Chondrocyte (in vitro differentiated cells): ENCODE data around the gene MON1B. TPM values are rescaled to one million over a fixed set of nuclear protein-coding genes. Genes with fewer than 3 reads are reported as not detected.

ENCODE experiments used
- DNase-seq: peaks from one replicate; pipeline ENCODE4 v3.0.0; 2021; ENCODE audit warnings: mixed read lengths, low spot score
- H3K27ac Mint-ChIP-seq: one replicate; pipeline ENCODE4 v1.8.0; 2021; ENCODE audit warnings: mild to moderate bottlenecking, moderate library complexity, mixed read lengths; ENCODE audit not compliant: unreplicated experiment
- H3K27me3 Mint-ChIP-seq: 2 replicates; pipeline ENCODE4 v1.8.0; 2021; ENCODE audit warnings: low read depth, mixed read lengths
- H3K36me3 Mint-ChIP-seq: 2 replicates; pipeline ENCODE4 v1.8.0; 2021; ENCODE audit warnings: low read depth, mixed read lengths
- H3K4me1 Mint-ChIP-seq: 2 replicates; pipeline ENCODE4 v1.8.0; 2021; ENCODE audit warnings: low read depth, mild to moderate bottlenecking, mixed read lengths
- H3K4me3 Mint-ChIP-seq: one replicate; pipeline ENCODE4 v1.8.0; 2021; ENCODE audit warnings: mild to moderate bottlenecking, moderate library complexity, mixed read lengths; ENCODE audit not compliant: unreplicated experiment
- H3K9me3 Mint-ChIP-seq: 2 replicates; pipeline ENCODE4 v1.8.0; 2021; ENCODE audit warnings: low read depth, mixed read lengths
- total RNA-seq: library from RNA; stranded (reverse); gene quantifications from 3 replicates; pipeline ENCODE4 v1.2.1, GENCODE V29; 2021
- TF ChIP-seq, protein P1 (sequence below): fragments of 200-600 bp; sonication (generic); IDR thresholded peaks from 2 replicates; pipeline ENCODE4 v1.5.0; 2021; ENCODE audit warnings: antibody characterized with exemption, mild to moderate bottlenecking, moderate library complexity

Gene MON1B
- total RNA-seq, 1 donor from 2014 or later = 26.9 TPM

DNA sequence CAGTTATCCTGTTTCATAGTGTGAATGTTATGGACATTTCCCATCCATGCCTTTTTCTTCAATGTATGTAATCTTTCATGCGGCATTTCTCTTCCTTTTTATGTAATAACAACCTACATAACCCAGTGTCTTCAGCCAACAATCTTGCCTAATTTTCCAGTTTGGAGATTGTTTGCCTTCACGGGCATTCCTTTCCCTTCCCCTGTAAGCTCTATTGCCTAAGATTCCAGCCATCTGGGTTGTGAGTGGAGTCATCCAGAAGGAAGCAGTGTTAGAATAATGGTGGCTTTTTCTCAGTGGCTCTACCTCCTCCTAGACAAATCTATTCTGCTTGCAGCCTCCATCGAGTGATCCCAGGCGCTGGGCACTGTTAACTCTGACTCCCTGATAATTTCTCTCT is 30.5 kb downstream of the MON1B start:
- Mint-ChIP-seq H3K27me3 (peaks cover 1% of the 10 kb centered on the region), H3K9me3 (no peaks in the 10 kb centered on the region), H3K27ac (no peak overlapping the region), H3K4me3 (no peak overlapping the region), H3K4me1 (peaks cover 5% of the 10 kb centered on the region), H3K36me3 (no peaks in the 10 kb centered on the region)
- no peak for DNase-seq
- TF ChIP-seq, protein P1, sequence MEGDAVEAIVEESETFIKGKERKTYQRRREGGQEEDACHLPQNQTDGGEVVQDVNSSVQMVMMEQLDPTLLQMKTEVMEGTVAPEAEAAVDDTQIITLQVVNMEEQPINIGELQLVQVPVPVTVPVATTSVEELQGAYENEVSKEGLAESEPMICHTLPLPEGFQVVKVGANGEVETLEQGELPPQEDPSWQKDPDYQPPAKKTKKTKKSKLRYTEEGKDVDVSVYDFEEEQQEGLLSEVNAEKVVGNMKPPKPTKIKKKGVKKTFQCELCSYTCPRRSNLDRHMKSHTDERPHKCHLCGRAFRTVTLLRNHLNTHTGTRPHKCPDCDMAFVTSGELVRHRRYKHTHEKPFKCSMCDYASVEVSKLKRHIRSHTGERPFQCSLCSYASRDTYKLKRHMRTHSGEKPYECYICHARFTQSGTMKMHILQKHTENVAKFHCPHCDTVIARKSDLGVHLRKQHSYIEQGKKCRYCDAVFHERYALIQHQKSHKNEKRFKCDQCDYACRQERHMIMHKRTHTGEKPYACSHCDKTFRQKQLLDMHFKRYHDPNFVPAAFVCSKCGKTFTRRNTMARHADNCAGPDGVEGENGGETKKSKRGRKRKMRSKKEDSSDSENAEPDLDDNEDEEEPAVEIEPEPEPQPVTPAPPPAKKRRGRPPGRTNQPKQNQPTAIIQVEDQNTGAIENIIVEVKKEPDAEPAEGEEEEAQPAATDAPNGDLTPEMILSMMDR = no peak

DNA sequence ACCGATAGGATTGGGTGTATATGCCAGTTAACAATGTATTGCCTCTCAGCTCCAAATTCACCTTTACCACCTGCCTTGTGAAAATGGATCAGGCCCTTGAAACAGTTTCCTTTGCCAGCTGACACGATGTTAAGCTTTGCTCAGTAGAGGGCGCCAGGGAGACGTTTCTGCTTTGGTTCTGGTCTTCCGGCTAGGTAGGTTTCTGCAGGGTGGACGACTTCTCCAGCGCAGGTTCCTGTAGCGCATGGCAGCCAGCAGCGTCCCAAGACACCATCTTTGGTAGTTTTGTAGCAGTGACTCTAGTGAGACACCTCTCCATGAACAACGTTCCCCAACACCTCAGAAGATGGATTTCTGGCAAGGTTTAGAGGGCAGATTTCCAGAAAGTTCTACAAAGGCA is 32.2 kb downstream of the MON1B start:
- no peak overlapping the region for H3K27ac Mint-ChIP-seq
- H3K27me3 Mint-ChIP-seq = peaks cover 10% of the 10 kb centered on the region
- no peak for DNase-seq
- H3K36me3 Mint-ChIP-seq = no peaks in the 10 kb centered on the region
- TF ChIP-seq, protein P1 = peak; percentile 61
- H3K9me3 Mint-ChIP-seq = no peaks in the 10 kb centered on the region
- peaks cover 5% of the 10 kb centered on the region for H3K4me1 Mint-ChIP-seq
- no peak overlapping the region for H3K4me3 Mint-ChIP-seq

DNA sequence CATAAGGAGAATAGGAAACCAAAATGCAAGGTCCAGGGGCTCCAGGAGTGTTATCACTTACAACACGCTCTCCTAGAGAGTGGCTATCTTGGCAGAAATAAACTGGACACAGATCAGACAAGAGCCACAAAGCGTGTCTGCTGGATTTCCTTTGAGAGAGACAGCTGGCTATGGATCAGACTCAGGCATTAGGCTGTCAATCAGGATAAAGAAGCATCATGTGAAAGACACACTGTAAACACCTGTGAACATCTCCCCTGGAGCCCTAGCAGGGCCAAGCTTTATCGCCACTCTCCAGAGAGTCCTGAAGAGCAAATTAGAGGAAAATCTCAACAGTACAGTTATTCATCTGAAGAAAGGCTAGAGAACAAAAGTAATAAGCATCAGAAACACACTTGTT is 34.2 kb downstream of the MON1B start:
- H3K27ac Mint-ChIP-seq = no peak overlapping the region
- H3K36me3 Mint-ChIP-seq = no peaks in the 10 kb centered on the region
- H3K4me1 Mint-ChIP-seq = peaks cover 5% of the 10 kb centered on the region
- H3K4me3 Mint-ChIP-seq = no peak overlapping the region
- H3K9me3 Mint-ChIP-seq = no peaks in the 10 kb centered on the region
- DNase-seq = no peak
- TF ChIP-seq, protein P1 = no peak
- H3K27me3 Mint-ChIP-seq = peaks cover 13% of the 10 kb centered on the region

DNA sequence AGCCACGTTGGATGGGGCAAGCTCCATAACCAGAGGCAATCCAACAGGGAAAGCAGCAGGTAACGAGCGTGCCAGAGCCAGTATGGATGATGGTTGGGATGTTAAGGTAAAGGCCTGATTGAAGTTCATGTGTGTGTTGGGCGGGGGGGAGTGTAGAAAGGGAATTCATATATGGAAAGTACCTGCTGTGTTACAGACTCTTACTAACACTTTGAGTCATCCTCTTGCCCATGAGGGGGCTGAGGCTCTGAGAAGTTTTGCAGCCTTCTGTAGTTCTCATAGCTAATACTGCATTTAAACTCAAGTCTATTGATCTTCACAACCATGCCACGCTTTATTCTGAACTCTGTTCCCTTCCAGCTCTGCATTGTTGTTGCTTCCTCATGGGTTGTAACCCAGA is 36.8 kb downstream of the MON1B start:
- no peak for DNase-seq
- Mint-ChIP-seq H3K4me1 (peaks cover 5% of the 10 kb centered on the region), H3K27ac (no peak overlapping the region), H3K36me3 (no peaks in the 10 kb centered on the region), H3K9me3 (no peaks in the 10 kb centered on the region), H3K27me3 (peaks cover 16% of the 10 kb centered on the region), H3K4me3 (no peak overlapping the region)
- TF ChIP-seq, protein P1 = no peak

DNA sequence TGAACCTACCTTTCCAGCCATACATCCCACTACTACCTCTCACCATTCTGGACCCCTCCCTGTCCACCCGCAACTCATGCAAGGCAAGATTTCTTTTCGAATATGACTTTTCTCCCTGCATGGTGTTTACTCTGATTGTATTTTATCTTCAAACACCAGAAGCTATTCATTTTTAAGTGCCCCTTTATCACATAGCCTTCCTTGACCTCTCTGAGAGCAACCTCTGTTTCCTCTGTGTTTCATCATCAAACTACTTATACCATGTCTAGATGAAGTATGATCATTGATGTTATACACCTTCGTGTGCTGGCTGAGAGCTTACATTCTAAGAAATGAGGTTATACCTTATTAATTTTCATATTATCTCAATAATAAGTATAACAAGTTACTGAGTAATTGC is 40.1 kb downstream of the MON1B start:
- TF ChIP-seq, protein P1 = no peak
- DNase-seq = no peak
- no peaks in the 10 kb centered on the region for H3K9me3 Mint-ChIP-seq
- peaks cover 24% of the 10 kb centered on the region for H3K27me3 Mint-ChIP-seq
- no peaks in the 10 kb centered on the region for H3K36me3 Mint-ChIP-seq
- H3K4me3 Mint-ChIP-seq = no peak overlapping the region
- H3K4me1 Mint-ChIP-seq = peaks cover under 1% of the 10 kb centered on the region
- H3K27ac Mint-ChIP-seq = no peak overlapping the region
